Thyroid gland (tissue), 4 donors: ENCODE data around the gene RAB37.

Source experiments
- CTCF ChIP-seq, 6 experiments: fragments of 200-600 bp in 3 of 6; fragments of 450-650 bp in 3 of 6; sonication (generic) in 3 of 6; IDR thresholded peaks; one replicate each; pipeline ENCODE4 v1.5.1; 2016 to 2019; ENCODE audit warnings: antibody characterized with exemption in 6 of 6, mild to moderate bottlenecking in 2 of 6, inconsistent platforms in 1 of 6, moderate library complexity in 1 of 6
- POLR2A ChIP-seq, 2 donors: fragments of 450-650 bp; IDR thresholded peaks; one replicate each; pipeline ENCODE4 v1.6.1; 2017; ENCODE audit warnings: antibody characterized with exemption in 2 of 2, mild to moderate bottlenecking in 2 of 2, moderate library complexity in 1 of 2

GRCh38 chr17:74757502-74757901 lies 20.4 kb downstream of the RAB37 start:
- TF ChIP-seq CTCF (IDR thresholded peaks at IDR 0.05) (no peak), POLR2A (IDR thresholded peaks at IDR 0.05) (no peak)
